HUES6 (cell line): ENCODE results near the gene BATF.

Experiments
- H3K27ac ChIP-seq: 2 replicates; pipeline ENCODE4 v1.7.0; 2013; ENCODE audit warnings: low read depth, mild to moderate bottlenecking, low read length, inconsistent platforms
- H3K27me3 ChIP-seq: 2 replicates; pipeline ENCODE4 v1.6.1; 2013; ENCODE audit warnings: low read length; ENCODE audit not compliant: control insufficient read depth, insufficient read depth
- H3K36me3 ChIP-seq: 2 replicates; pipeline ENCODE4 v1.6.1; 2013; ENCODE audit warnings: low read length; ENCODE audit not compliant: control insufficient read depth, insufficient read depth
- H3K4me1 ChIP-seq: 2 replicates; pipeline ENCODE4 v1.6.1; 2013; ENCODE audit warnings: low read length; ENCODE audit not compliant: control insufficient read depth, insufficient read depth
- H3K4me3 ChIP-seq: 2 replicates; pipeline ENCODE4 v1.5.1; 2013; ENCODE audit warnings: low read depth, low read length
- H3K9ac ChIP-seq: one replicate; pipeline ENCODE4 v1.6.1; 2013; ENCODE audit warnings: mild to moderate bottlenecking, low read length
- H3K9me3 ChIP-seq: 2 replicates; pipeline ENCODE4 v1.6.1; 2013; ENCODE audit warnings: low read depth, low read length; ENCODE audit not compliant: control insufficient read depth, insufficient read depth

Gene BATF

GRCh38 chr14:75491376-75491978 lies 30.8 kb upstream of the BATF start:
- Histone ChIP-seq H3K9ac (no peak overlapping the region), H3K27ac (no peak overlapping the region), H3K9me3 (no peaks in the 10 kb centered on the region)

GRCh38 chr14:75492832-75493591 lies 29.3 kb upstream of the BATF start:
- H3K36me3 ChIP-seq: no peaks in the 10 kb centered on the region
- no peaks in the 10 kb centered on the region for H3K9me3 ChIP-seq
- no peak overlapping the region for H3K9ac ChIP-seq
- no peak overlapping the region for H3K4me3 ChIP-seq
- no peak overlapping the region for H3K27ac ChIP-seq
- no peaks in the 10 kb centered on the region for H3K4me1 ChIP-seq
- no peaks in the 10 kb centered on the region for H3K27me3 ChIP-seq

More at GRCh38 chr14:75491376-75491978, 30.8 kb upstream of the BATF start:
- Histone ChIP-seq H3K27me3 (no peaks in the 10 kb centered on the region), H3K36me3 (no peaks in the 10 kb centered on the region), H3K4me3 (no peak overlapping the region), H3K4me1 (no peaks in the 10 kb centered on the region)

- Histone ChIP-seq H3K36me3 (no peaks in the 10 kb centered on the region), H3K27me3 (no peaks in the 10 kb centered on the region), H3K9ac (no peak overlapping the region), H3K4me3 (no peak overlapping the region), H3K9me3 (no peaks in the 10 kb centered on the region), H3K27ac (no peak overlapping the region), H3K4me1 (no peaks in the 10 kb centered on the region)
Observed at GRCh38 chr14:75493592-75494087, 28.6 kb upstream of the BATF start.

GRCh38 chr14:75494896-75495295 lies 27.4 kb upstream of the BATF start:
- Histone ChIP-seq H3K27ac (no peak overlapping the region), H3K4me3 (no peak overlapping the region), H3K4me1 (no peaks in the 10 kb centered on the region), H3K9ac (no peak overlapping the region), H3K36me3 (no peaks in the 10 kb centered on the region), H3K9me3 (no peaks in the 10 kb centered on the region), H3K27me3 (no peaks in the 10 kb centered on the region)

- Histone ChIP-seq H3K4me1 (no peaks in the 10 kb centered on the region), H3K4me3 (no peak overlapping the region), H3K27me3 (no peaks in the 10 kb centered on the region), H3K27ac (no peak overlapping the region), H3K9ac (no peak overlapping the region), H3K9me3 (no peaks in the 10 kb centered on the region), H3K36me3 (no peaks in the 10 kb centered on the region)
Observed at GRCh38 chr14:75495399-75495798, 26.9 kb upstream of the BATF start.

- H3K4me1 ChIP-seq: no peaks in the 10 kb centered on the region
- H3K27ac ChIP-seq: no peak overlapping the region
- no peaks in the 10 kb centered on the region for H3K27me3 ChIP-seq
- no peak overlapping the region for H3K4me3 ChIP-seq
- no peaks in the 10 kb centered on the region for H3K9me3 ChIP-seq
- H3K9ac ChIP-seq: no peak overlapping the region
- H3K36me3 ChIP-seq: no peaks in the 10 kb centered on the region
Observed at GRCh38 chr14:75495882-75496281, 26.4 kb upstream of the BATF start.

- Histone ChIP-seq H3K4me3 (no peak overlapping the region), H3K27ac (no peak overlapping the region), H3K4me1 (no peaks in the 10 kb centered on the region), H3K9me3 (no peaks in the 10 kb centered on the region), H3K36me3 (no peaks in the 10 kb centered on the region), H3K9ac (no peak overlapping the region), H3K27me3 (no peaks in the 10 kb centered on the region)
Observed at GRCh38 chr14:75496755-75497154, 25.5 kb upstream of the BATF start.

GRCh38 chr14:75497191-75497590 lies 25.1 kb upstream of the BATF start:
- H3K9ac ChIP-seq: no peak overlapping the region
- no peaks in the 10 kb centered on the region for H3K27me3 ChIP-seq
- no peaks in the 10 kb centered on the region for H3K9me3 ChIP-seq
- no peak overlapping the region for H3K27ac ChIP-seq
- H3K36me3 ChIP-seq: no peaks in the 10 kb centered on the region
- H3K4me3 ChIP-seq: no peak overlapping the region
- H3K4me1 ChIP-seq: no peaks in the 10 kb centered on the region

GRCh38 chr14:75497701-75498100 lies 24.6 kb upstream of the BATF start:
- Histone ChIP-seq H3K4me1 (no peaks in the 10 kb centered on the region), H3K27ac (no peak overlapping the region), H3K9me3 (no peaks in the 10 kb centered on the region), H3K36me3 (no peaks in the 10 kb centered on the region), H3K9ac (no peak overlapping the region), H3K4me3 (no peak overlapping the region), H3K27me3 (no peaks in the 10 kb centered on the region)

- H3K4me3 ChIP-seq: no peak overlapping the region
- no peaks in the 10 kb centered on the region for H3K27me3 ChIP-seq
- no peaks in the 10 kb centered on the region for H3K4me1 ChIP-seq
- no peaks in the 10 kb centered on the region for H3K9me3 ChIP-seq
- H3K27ac ChIP-seq: no peak overlapping the region
- no peak overlapping the region for H3K9ac ChIP-seq
- H3K36me3 ChIP-seq: no peaks in the 10 kb centered on the region
Observed at GRCh38 chr14:75499084-75499875, 23.0 kb upstream of the BATF start.

GRCh38 chr14:75501080-75501479 lies 21.2 kb upstream of the BATF start:
- H3K36me3 ChIP-seq: no peaks in the 10 kb centered on the region
- H3K4me3 ChIP-seq: no peak overlapping the region
- no peaks in the 10 kb centered on the region for H3K9me3 ChIP-seq
- H3K9ac ChIP-seq: no peak overlapping the region
- H3K27ac ChIP-seq: no peak overlapping the region
- H3K4me1 ChIP-seq: no peaks in the 10 kb centered on the region
- H3K27me3 ChIP-seq: no peaks in the 10 kb centered on the region
